ENCODE results near the gene GPR85.

The GPR85 gene

DNA sequence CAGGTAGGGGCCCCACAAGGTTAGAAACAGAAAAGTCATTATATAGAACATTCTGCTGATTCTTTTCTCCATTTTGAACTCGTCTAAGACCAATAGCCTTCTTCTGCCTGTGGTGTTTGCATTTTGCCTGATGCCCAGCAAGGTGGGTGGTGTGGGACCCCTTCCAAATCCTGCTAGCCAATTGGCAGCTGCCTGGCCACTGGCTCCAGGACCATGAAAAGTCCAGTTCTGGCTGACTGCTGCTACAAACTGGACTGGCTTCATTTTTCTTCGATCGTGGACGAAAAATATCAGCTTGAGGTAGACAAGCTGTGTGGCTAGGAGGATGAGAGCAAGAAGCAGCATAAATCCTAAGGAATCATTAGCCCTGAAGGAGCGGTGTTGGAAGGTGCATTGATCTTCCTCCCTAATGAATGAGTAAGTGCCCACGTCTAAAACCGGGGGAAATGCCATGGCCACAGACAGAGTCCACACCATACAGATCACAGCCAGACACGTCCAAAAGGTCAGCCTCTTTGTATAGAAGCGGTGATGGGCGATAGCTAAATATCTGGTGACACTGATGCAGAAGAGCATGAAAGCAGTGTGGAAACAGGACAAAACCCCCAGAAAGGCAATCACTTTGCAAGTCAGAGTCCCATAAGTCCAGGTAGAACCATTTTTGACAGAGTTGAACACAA is 2.7 kb downstream of the GPR85 start:
- H3K4me3 ChIP-seq (replicated peaks in 1 of 2; ENCODE audit: low read depth in 2 of 2, low read length in 2 of 2): no peak overlapping the region
- TF ChIP-seq, protein P1, sequence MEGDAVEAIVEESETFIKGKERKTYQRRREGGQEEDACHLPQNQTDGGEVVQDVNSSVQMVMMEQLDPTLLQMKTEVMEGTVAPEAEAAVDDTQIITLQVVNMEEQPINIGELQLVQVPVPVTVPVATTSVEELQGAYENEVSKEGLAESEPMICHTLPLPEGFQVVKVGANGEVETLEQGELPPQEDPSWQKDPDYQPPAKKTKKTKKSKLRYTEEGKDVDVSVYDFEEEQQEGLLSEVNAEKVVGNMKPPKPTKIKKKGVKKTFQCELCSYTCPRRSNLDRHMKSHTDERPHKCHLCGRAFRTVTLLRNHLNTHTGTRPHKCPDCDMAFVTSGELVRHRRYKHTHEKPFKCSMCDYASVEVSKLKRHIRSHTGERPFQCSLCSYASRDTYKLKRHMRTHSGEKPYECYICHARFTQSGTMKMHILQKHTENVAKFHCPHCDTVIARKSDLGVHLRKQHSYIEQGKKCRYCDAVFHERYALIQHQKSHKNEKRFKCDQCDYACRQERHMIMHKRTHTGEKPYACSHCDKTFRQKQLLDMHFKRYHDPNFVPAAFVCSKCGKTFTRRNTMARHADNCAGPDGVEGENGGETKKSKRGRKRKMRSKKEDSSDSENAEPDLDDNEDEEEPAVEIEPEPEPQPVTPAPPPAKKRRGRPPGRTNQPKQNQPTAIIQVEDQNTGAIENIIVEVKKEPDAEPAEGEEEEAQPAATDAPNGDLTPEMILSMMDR (IDR thresholded peaks at IDR 0.05; ENCODE audit: low read depth, low read length): no peak
- no peak for DNase-seq (ENCODE audit: low read depth in 2 of 2)

DNA sequence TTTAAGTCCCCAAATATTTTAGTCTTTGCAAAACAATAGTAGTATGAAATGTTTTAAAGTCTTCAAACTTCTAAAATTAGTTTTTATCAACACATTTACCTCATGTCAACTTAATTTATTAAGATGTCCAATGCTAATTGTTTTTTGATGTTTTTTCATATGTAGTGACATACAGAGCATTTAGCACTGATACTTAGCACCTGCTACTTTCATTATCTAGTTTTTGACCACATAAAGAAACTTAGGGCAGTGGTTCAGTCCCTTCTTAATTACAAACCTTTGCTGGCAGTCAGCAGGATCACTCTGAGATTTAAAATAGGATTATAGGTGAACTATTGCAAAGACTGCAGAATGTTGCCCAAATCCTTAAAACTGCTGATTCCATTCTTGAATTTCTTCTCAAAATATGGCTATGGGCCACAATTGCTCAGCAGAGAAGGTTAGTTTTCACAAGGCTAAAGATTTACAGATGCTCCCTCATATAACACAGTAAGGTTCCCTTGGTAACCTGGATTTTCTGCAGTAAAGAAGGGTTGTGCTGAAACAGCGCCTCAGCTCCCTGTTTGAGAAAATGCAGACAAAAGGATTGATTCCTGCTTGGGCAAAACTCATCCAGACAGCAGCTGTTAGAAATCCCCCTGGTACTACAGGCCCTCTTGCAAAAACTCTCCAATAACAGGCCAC is 3.4 kb downstream of the GPR85 start:
- no peak for DNase-seq (ENCODE audit: low read depth in 2 of 2)
- TF ChIP-seq, protein P1 (IDR thresholded peaks at IDR 0.05; ENCODE audit: low read depth, low read length): no peak
- H3K4me3 ChIP-seq (replicated peaks in 1 of 2; ENCODE audit: low read depth in 2 of 2, low read length in 2 of 2): no peak overlapping the region

DNA sequence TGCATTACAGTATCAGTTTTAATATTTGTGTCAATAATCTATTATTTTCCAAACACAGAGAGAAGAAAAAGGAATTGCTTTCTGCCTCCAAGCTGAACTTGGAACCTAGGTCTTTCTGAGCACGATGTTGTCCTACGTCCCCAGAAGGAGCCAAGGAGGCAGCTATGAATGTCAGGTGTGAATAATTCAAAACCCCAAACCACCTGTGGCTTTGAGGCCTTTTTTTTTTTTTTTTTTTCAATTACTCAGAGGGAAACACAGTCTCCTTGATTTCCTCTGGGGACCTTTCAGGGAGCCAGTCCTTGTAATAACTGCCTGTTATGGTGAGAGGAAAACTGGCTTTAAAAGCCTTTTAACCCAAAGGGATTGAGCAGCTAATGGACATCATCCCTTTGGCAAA is 8.3 kb downstream of the GPR85 start:
- TF ChIP-seq, protein P1 (IDR thresholded peaks at IDR 0.05; ENCODE audit: low read depth, low read length): no peak

DNA sequence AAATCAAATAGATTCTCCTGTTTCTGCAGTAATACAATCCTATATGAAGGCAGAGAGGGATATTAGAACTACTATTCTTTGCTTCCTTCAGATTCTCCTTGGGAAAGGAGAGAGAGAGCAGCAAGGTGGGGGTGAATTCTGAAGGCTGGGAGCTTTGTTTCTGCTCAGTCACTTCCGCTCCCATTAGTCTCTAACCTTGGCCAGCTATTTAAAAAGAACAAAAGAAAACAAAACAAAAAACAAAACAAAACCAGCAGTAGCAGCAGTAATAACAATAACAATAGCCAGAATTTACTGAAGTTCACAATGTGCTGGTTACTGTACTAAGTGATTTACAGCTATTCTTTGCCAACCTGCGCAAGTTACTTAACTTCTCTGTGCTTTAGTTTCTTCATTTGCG is 9.9 kb downstream of the GPR85 start:
- peak in 1 of 2 donors; percentile 22 for DNase-seq (ENCODE audit: low read depth in 2 of 2)
- TF ChIP-seq, protein P1 (IDR thresholded peaks at IDR 0.05; ENCODE audit: low read depth, low read length): no peak
- no peak overlapping the region for H3K4me3 ChIP-seq (replicated peaks in 1 of 2; ENCODE audit: low read depth in 2 of 2, low read length in 2 of 2)

More for the DNA sequence above, 8.3 kb downstream of the GPR85 start:
- DNase-seq (ENCODE audit: low read depth in 2 of 2): no peak
- no peak overlapping the region for H3K4me3 ChIP-seq (replicated peaks in 1 of 2; ENCODE audit: low read depth in 2 of 2, low read length in 2 of 2)

DNA sequence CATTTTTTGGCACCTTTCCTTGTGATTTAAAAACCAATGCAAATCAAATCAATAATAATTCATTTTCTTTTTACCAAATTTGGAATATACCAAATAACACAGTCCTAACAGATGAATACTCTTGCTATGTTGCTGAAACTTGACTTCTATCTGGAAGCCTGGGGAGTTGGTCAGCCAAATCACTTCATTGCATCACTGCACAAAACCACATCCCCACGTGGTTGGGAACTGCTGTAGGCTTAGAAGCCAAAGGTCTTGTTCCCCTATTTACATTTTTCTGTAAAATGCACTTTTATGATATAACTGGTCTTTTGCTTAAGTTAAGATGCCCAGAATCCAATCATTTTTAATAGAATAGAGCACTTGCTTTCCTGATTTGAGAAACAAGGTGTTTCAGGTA is 15.2 kb downstream of the GPR85 start:
- DNase-seq (ENCODE audit: low read depth in 2 of 2): peak; percentile 7 to 33

DNA sequence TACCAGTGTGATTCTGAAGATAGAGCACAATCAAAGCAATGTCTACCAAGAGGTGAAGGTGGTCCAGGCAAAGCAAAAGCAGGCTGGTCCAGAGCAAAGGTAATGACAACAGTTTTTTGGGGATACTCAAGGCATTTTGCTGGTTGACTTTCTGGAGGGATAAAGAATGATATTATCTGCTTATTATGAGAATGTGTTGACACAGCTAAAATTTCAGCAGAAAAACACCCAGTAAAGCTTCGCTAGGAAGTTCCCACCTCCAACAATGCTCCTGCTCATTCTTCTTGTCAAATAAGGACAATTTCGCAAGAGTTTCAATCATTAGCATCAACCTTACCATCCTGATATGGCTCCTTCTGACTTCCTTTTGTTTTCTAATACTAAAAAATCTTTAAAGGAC is 24.1 kb downstream of the GPR85 start:
- no peak for DNase-seq (ENCODE audit: low read depth in 2 of 2)
- no peak overlapping the region for H3K4me3 ChIP-seq (replicated peaks in 1 of 2; ENCODE audit: low read depth in 2 of 2, low read length in 2 of 2)
- TF ChIP-seq, protein P1 (IDR thresholded peaks at IDR 0.05; ENCODE audit: low read depth, low read length): no peak

More for the DNA sequence above, 15.2 kb downstream of the GPR85 start:
- H3K4me3 ChIP-seq (replicated peaks in 1 of 2; ENCODE audit: low read depth in 2 of 2, low read length in 2 of 2): no peak overlapping the region
- TF ChIP-seq, protein P1 (IDR thresholded peaks at IDR 0.05; ENCODE audit: low read depth, low read length): no peak
